Lower leg skin (tissue), 3 donors: ENCODE data around the gene MBD3L3.

Experiments
- POLR2A ChIP-seq, 2 donors: fragments of 450-650 bp; IDR thresholded peaks; one replicate each; pipeline ENCODE4 v1.6.1; 2016 to 2017; ENCODE audit warnings: antibody characterized with exemption in 2 of 2, mild to moderate bottlenecking in 1 of 2, moderate library complexity in 1 of 2
- TF ChIP-seq, protein P1 (sequence below), 3 donors: fragments of 450-650 bp; IDR thresholded peaks; one replicate each; pipeline ENCODE4 v1.5.1; 2016; ENCODE audit warnings: antibody characterized with exemption in 3 of 3, mild to moderate bottlenecking in 3 of 3, moderate library complexity in 2 of 3

DNA sequence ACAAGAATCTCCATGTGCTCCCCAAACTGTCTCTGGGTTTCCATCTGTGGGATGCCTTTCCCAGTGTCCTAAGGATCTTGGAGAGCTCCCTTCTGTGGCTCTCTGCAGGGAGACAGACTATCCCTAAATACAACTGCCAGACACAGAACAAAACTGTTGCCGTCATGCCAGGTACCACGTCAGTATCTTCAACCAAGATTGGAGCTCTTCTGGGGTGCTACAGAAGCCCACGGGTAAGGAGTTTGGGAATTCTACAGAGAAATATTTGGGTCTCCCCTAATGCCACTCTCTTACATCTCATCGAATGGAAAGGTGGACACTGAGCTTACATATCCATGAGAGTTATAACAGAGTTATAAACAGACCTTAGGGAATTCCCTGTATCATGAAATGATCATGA lies 4.9 kb upstream of the MBD3L3 start:
- no peak for TF ChIP-seq POLR2A (IDR thresholded peaks at IDR 0.05)
- TF ChIP-seq, protein P1, sequence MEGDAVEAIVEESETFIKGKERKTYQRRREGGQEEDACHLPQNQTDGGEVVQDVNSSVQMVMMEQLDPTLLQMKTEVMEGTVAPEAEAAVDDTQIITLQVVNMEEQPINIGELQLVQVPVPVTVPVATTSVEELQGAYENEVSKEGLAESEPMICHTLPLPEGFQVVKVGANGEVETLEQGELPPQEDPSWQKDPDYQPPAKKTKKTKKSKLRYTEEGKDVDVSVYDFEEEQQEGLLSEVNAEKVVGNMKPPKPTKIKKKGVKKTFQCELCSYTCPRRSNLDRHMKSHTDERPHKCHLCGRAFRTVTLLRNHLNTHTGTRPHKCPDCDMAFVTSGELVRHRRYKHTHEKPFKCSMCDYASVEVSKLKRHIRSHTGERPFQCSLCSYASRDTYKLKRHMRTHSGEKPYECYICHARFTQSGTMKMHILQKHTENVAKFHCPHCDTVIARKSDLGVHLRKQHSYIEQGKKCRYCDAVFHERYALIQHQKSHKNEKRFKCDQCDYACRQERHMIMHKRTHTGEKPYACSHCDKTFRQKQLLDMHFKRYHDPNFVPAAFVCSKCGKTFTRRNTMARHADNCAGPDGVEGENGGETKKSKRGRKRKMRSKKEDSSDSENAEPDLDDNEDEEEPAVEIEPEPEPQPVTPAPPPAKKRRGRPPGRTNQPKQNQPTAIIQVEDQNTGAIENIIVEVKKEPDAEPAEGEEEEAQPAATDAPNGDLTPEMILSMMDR (IDR thresholded peaks at IDR 0.05) = no peak
